Fibroblast of the aortic adventitia (primary cell): ENCODE data around the gene TEK. TPM values are rescaled to one million over a fixed set of nuclear protein-coding genes. Genes with fewer than 3 reads are reported as not detected.

ENCODE experiments used
- DNase-seq: peaks from one replicate; pipeline ENCODE4 v3.0.0-alpha.2; 2010; ENCODE audit warnings: low read depth
- H3K4me3 ChIP-seq: 2 replicates; pipeline ENCODE4 v1.5.1; 2011; ENCODE audit warnings: low read depth, mild to moderate bottlenecking, control low read depth, low read length, moderate library complexity
- CTCF ChIP-seq: IDR thresholded peaks from 2 replicates; pipeline ENCODE4 v1.5.1; 2011; ENCODE audit warnings: mild to moderate bottlenecking, low read length, control low read depth, inconsistent platforms; ENCODE audit not compliant: insufficient read depth
- total RNA-seq: library from RNA; depleted of rRNA; stranded (reverse); fragments of >200 nt; gene quantifications from 2 replicates; pipeline ENCODE4 v1.2.3, GENCODE V29; 2012; ENCODE audit warnings: low replicate concordance

The TEK gene
- total RNA-seq, 1 donor, result 1.7 TPM

GRCh38 chr9:27204578-27204977 lies 95.6 kb downstream of the TEK start:
- no peak for TF ChIP-seq CTCF
- H3K4me3 ChIP-seq, result no peak overlapping the region
- DNase-seq, result no peak

- H3K4me3 ChIP-seq, result no peak overlapping the region
- no peak for TF ChIP-seq CTCF
- no peak for DNase-seq
Measured at GRCh38 chr9:27205198-27205597, 96.2 kb downstream of the TEK start.

GRCh38 chr9:27206041-27206440 lies 97.0 kb downstream of the TEK start:
- no peak overlapping the region for H3K4me3 ChIP-seq
- DNase-seq, result no peak
- no peak for TF ChIP-seq CTCF

- no peak for DNase-seq
- no peak for TF ChIP-seq CTCF
- H3K4me3 ChIP-seq, result no peak overlapping the region
Measured at GRCh38 chr9:27209034-27209433, 100.0 kb downstream of the TEK start.

GRCh38 chr9:27210588-27210987 lies 101.6 kb downstream of the TEK start:
- no peak overlapping the region for H3K4me3 ChIP-seq
- DNase-seq, result no peak
- no peak for TF ChIP-seq CTCF

- DNase-seq, result no peak
- TF ChIP-seq CTCF, result no peak
- no peak overlapping the region for H3K4me3 ChIP-seq
Measured at GRCh38 chr9:27212191-27212590, 103.2 kb downstream of the TEK start.

- H3K4me3 ChIP-seq, result no peak overlapping the region
- no peak for TF ChIP-seq CTCF
- DNase-seq, result no peak
Measured at GRCh38 chr9:27212621-27213020, 103.6 kb downstream of the TEK start.
